SU-DHL-6 (cell line): ENCODE data around the gene PCDHA10.
"Not testable (repeated sequence)": the region's sequence is repeated elsewhere in the genome, so short reads cannot be mapped to it uniquely, and the experiment has no call there.

Experiments used
- H2AFZ ChIP-seq: fragments of 200-600 bp; sonication (generic); 2 replicates; pipeline ENCODE4 v1.6.1; 2014; ENCODE audit warnings: low read depth, mild to moderate bottlenecking, moderate library complexity, mixed read lengths, antibody characterized with exemption, low read length; ENCODE audit not compliant: severe bottlenecking
- H3F3A ChIP-seq: fragments of 200-600 bp; shearing (Covaris generic); 2 replicates; pipeline ENCODE4 v1.6.0; 2016; ENCODE audit warnings: antibody characterized with exemption, mild to moderate bottlenecking; ENCODE audit not compliant: insufficient read depth
- H3K27ac ChIP-seq: fragments of 200-600 bp; sonication (generic); 2 replicates; pipeline ENCODE4 v1.5.1; 2016; ENCODE audit warnings: low read depth, mild to moderate bottlenecking, low read length, moderate library complexity, mixed read lengths
- H3K27me3 ChIP-seq: fragments of 200-600 bp; sonication (generic), shearing (Covaris generic); 2 replicates; pipeline ENCODE4 v1.6.0; 2014; ENCODE audit warnings: mild to moderate bottlenecking, low read length
- H3K36me3 ChIP-seq: fragments of 200-600 bp; sonication (generic); 2 replicates; pipeline ENCODE4 v1.6.1; 2014; ENCODE audit warnings: mild to moderate bottlenecking, low read length, mixed read lengths
- H3K4me2 ChIP-seq: fragments of 300-600, 200-600 bp; shearing (Covaris generic), sonication (generic); 2 replicates; pipeline ENCODE4 v1.6.0; 2014; ENCODE audit warnings: low read length, low read depth, mild to moderate bottlenecking; ENCODE audit not compliant: poor library complexity, severe bottlenecking
- H3K4me3 ChIP-seq: fragments of 200-600 bp; sonication (generic); 2 replicates; pipeline ENCODE4 v1.5.1; 2014; ENCODE audit warnings: antibody characterized with exemption, low read length, mild to moderate bottlenecking, mixed read lengths; ENCODE audit not compliant: insufficient read depth, poor library complexity, severe bottlenecking
- H3K79me2 ChIP-seq: fragments of 200-600 bp; sonication (generic); 2 replicates; pipeline ENCODE4 v1.6.1; 2014; ENCODE audit warnings: mild to moderate bottlenecking, low read length, moderate library complexity; ENCODE audit not compliant: insufficient read depth
- H3K9ac ChIP-seq: fragments of 200-600 bp; sonication (generic); 2 replicates; pipeline ENCODE4 v1.7.0; 2014; ENCODE audit warnings: mild to moderate bottlenecking, low read length
- H3K9me2 ChIP-seq: fragments of 200-600 bp; sonication (generic); replicated peaks from 2 replicates; pipeline ENCODE4 v1.6.1; 2014; ENCODE audit warnings: low read length; ENCODE audit not compliant: insufficient read depth
- H3K9me3 ChIP-seq: fragments of 200-600 bp; sonication (generic); 2 replicates; pipeline ENCODE4 v1.6.1; 2014; ENCODE audit warnings: low read length, mixed read lengths; ENCODE audit not compliant: insufficient read depth
- H4K20me1 ChIP-seq: fragments of 200-600 bp; sonication (generic); 2 replicates; pipeline ENCODE4 v1.6.1; 2014; ENCODE audit warnings: low read depth, mild to moderate bottlenecking, antibody characterized with exemption, low read length, moderate library complexity, mixed read lengths
- CTCF ChIP-seq: fragments of 200-600 bp; sonication (generic); IDR thresholded peaks from one replicate; pipeline ENCODE4 v1.5.1; 2017; ENCODE audit warnings: antibody characterized with exemption, mild to moderate bottlenecking, low read length, moderate library complexity; ENCODE audit not compliant: insufficient read depth, poor library complexity, severe bottlenecking
- EZH2phosphoT487 ChIP-seq: fragments of 200-600 bp; sonication (generic), shearing (Covaris generic); conservative IDR thresholded peaks from 2 replicates; pipeline ENCODE4 v1.6.1; 2018; ENCODE audit warnings: mild to moderate bottlenecking, antibody characterized with exemption, low read length, moderate library complexity, mixed read lengths

The PCDHA10 gene

GRCh38 chr5:140823475-140823874 lies 32.2 kb upstream of the PCDHA10 start:
- Histone ChIP-seq H3K27ac (no peak overlapping the region), H3K9ac (no peak overlapping the region), H3K36me3 (no peaks in the 10 kb centered on the region), H3K4me2 (no peak overlapping the region), H3K9me2 (no peaks in the 10 kb centered on the region), H3K79me2 (no peaks in the 10 kb centered on the region), H4K20me1 (no peaks in the 10 kb centered on the region), H2AFZ (no peak overlapping the region), H3F3A (no peaks in the 10 kb centered on the region), H3K4me3 (no peak overlapping the region), H3K27me3 (no peaks in the 10 kb centered on the region), H3K9me3 (no peaks in the 10 kb centered on the region)
- TF ChIP-seq EZH2phosphoT487: no peak
- no peak for TF ChIP-seq CTCF

- Histone ChIP-seq H3F3A (no peaks in the 10 kb centered on the region), H3K4me3 (no peak within 1 kb of the TSS), H4K20me1 (no peaks in the 10 kb centered on the region), H3K36me3 (no peaks in the 10 kb centered on the region), H3K79me2 (no peaks in the 10 kb centered on the region), H2AFZ (no peak within 1 kb of the TSS), H3K9me2 (no peaks in the 10 kb centered on the region), H3K9me3 (no peaks in the 10 kb centered on the region), H3K27me3 (no peaks in the 10 kb centered on the region), H3K4me2 (no peak within 1 kb of the TSS), H3K9ac (no peak within 1 kb of the TSS), H3K27ac (no peak within 1 kb of the TSS)
- no peak for TF ChIP-seq CTCF
- TF ChIP-seq EZH2phosphoT487: no peak
Observed at GRCh38 chr5:140827704-140828361, 27.9 kb upstream of the PCDHA10 start, which contains the start of gene PCDHA6. TSS of gene PCDHA6 (plus strand) at chr5:140827960. CDS start at chr5:140828092, 132 bp downstream.

- Histone ChIP-seq H3K4me3 (no peak overlapping the region), H3K9me2 (no peaks in the 10 kb centered on the region), H3K36me3 (no peaks in the 10 kb centered on the region), H3K9me3 (no peaks in the 10 kb centered on the region), H3K4me2 (no peak overlapping the region), H3K9ac (no peak overlapping the region), H4K20me1 (no peaks in the 10 kb centered on the region), H3K79me2 (no peaks in the 10 kb centered on the region), H3K27ac (no peak overlapping the region), H3F3A (no peaks in the 10 kb centered on the region), H2AFZ (no peak overlapping the region), H3K27me3 (no peaks in the 10 kb centered on the region)
- no peak for TF ChIP-seq EZH2phosphoT487
- no peak for TF ChIP-seq CTCF
Observed at GRCh38 chr5:140828362-140828737, 27.3 kb upstream of the PCDHA10 start.

GRCh38 chr5:140829511-140830501 lies 25.9 kb upstream of the PCDHA10 start:
- not testable (repeated sequence) for H3K9me2 ChIP-seq, H3F3A ChIP-seq, H3K36me3 ChIP-seq, H2AFZ ChIP-seq, H4K20me1 ChIP-seq, H3K79me2 ChIP-seq, H3K4me3 ChIP-seq, H3K4me2 ChIP-seq, H3K27ac ChIP-seq, H3K9ac ChIP-seq, H3K27me3 ChIP-seq, H3K9me3 ChIP-seq
